ENCODE results near the gene TBRG4. TPM values are rescaled to one million over a fixed set of nuclear protein-coding genes. Genes with fewer than 3 reads are reported as not detected.

TBRG4 gene
- total and polyA plus RNA-seq, 10 donors: 37.9 to 77.1 (median 57.9) TPM

DNA sequence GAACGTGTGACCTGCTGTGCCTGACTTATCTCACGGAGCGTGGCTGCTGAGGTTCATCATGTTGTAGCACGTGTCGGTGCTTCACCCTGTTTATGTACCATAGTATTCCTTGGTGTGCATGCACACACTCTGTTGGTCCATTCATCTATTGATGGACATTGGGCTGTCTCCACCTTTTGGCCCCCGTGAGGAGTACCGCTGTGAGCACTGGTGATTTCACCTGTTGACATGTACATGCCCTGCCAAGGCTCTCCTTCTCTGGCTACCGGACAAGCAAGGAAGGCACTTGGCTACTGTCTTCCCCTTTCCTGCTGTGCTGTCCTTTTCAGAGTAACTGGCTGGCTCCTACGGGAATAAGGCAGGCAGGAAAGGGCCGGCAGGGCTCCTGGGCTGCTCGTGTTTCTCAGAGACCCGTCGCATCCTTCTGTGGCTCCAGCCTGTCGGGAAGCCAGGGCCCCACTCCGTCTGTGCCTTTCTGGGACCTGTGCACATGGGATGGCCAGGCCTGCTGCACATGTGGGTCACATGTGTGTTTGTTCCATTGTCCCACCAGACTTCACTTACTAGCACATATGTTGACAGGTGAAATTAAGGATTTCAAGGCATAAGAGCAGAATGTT is 17.8 kb upstream of the TBRG4 start:
- Histone ChIP-seq H3K27me3 (replicated peaks in 1 of 7) (no peaks in the 10 kb centered on the region), H3K4me3 (no peak overlapping the region), H3K27ac (no peak overlapping the region), H3K4me1 (peaks cover 0 to 3% (median 0%) of the 10 kb centered on the region in 6 donors), H3K9me3 (no peaks in the 10 kb centered on the region), H3K36me3 (no peaks in the 10 kb centered on the region)
- peak; percentile 64 for DNase-seq
- intact Hi-C loops (cut with DNase I; ENCODE audit: low total_unique reads): no loop called here
- TF ChIP-seq POLR2A (IDR thresholded peaks at IDR 0.05) (no peak), POLR2AphosphoS5 (IDR thresholded peaks at IDR 0.05) (no peak), CTCF (IDR thresholded peaks at IDR 0.05 in 8 of 11, conservative IDR thresholded peaks at IDR 0.05 in 3 of 11) (no peak)
- 89 to 92% (median 90%) methylated on average over 15 of the region's 15 CpGs for WGBS, 5 donors

- TF ChIP-seq POLR2A (IDR thresholded peaks at IDR 0.05): no peak
- no peak for TF ChIP-seq CTCF (IDR thresholded peaks at IDR 0.05 in 8 of 11, conservative IDR thresholded peaks at IDR 0.05 in 3 of 11)
- TF ChIP-seq POLR2AphosphoS5 (IDR thresholded peaks at IDR 0.05): no peak
- H3K36me3 ChIP-seq: no peaks in the 10 kb centered on the region
- no peak for DNase-seq
- no peak overlapping the region for H3K27ac ChIP-seq
- intact Hi-C loops (cut with DNase I; ENCODE audit: low total_unique reads): no loop called here
- no peaks in the 10 kb centered on the region for H3K9me3 ChIP-seq
- H3K4me3 ChIP-seq: no peak overlapping the region
- WGBS, 5 donors: 86 to 93% (median 90%) methylated on average over 5 to 6 of the region's 6 CpGs
- no peaks in the 10 kb centered on the region for H3K27me3 ChIP-seq (replicated peaks in 1 of 7)
- H3K4me1 ChIP-seq: peaks cover 4 to 17% (median 9%) of the 10 kb centered on the region in 6 donors
Measured at GRCh38 chr7:45126920-45127319, 15.4 kb upstream of the TBRG4 start.

GRCh38 chr7:45126201-45126600 is 14.7 kb upstream of the TBRG4 start:
- Histone ChIP-seq H3K4me3 (no peak overlapping the region), H3K27me3 (replicated peaks in 1 of 7) (no peaks in the 10 kb centered on the region), H3K27ac (no peak overlapping the region), H3K9me3 (peaks cover 0 to 5% (median 0%) of the 10 kb centered on the region in 8 donors), H3K36me3 (no peaks in the 10 kb centered on the region), H3K4me1 (peaks cover 4 to 17% (median 9%) of the 10 kb centered on the region in 6 donors)
- no peak for TF ChIP-seq CTCF (IDR thresholded peaks at IDR 0.05 in 8 of 11, conservative IDR thresholded peaks at IDR 0.05 in 3 of 11)
- TF ChIP-seq POLR2AphosphoS5 (IDR thresholded peaks at IDR 0.05): no peak
- no peak for TF ChIP-seq POLR2A (IDR thresholded peaks at IDR 0.05)
- intact Hi-C loops (cut with DNase I; ENCODE audit: low total_unique reads): no loop called here
- 75 to 89% (median 81%) methylated on average over 6 of the region's 6 CpGs for WGBS, 5 donors
- peak; percentile 61 for DNase-seq

- H3K4me1 ChIP-seq: peaks cover 4 to 17% (median 9%) of the 10 kb centered on the region in 6 donors
- H3K9me3 ChIP-seq: peaks cover 0 to 5% (median 0%) of the 10 kb centered on the region in 8 donors
- H3K4me3 ChIP-seq: no peak overlapping the region
- 87 to 93% (median 91%) methylated on average over 11 of the region's 11 CpGs for WGBS, 5 donors
- no peak overlapping the region for H3K27ac ChIP-seq
- no peak for TF ChIP-seq CTCF (IDR thresholded peaks at IDR 0.05 in 8 of 11, conservative IDR thresholded peaks at IDR 0.05 in 3 of 11)
- TF ChIP-seq POLR2AphosphoS5 (IDR thresholded peaks at IDR 0.05): no peak
- TF ChIP-seq POLR2A (IDR thresholded peaks at IDR 0.05): no peak
- H3K27me3 ChIP-seq (replicated peaks in 1 of 7): no peaks in the 10 kb centered on the region
- H3K36me3 ChIP-seq: no peaks in the 10 kb centered on the region
- DNase-seq: peak; percentile 56
- intact Hi-C loops (cut with DNase I; ENCODE audit: low total_unique reads): no loop called here
Measured at GRCh38 chr7:45125193-45125904, 13.9 kb upstream of the TBRG4 start.

Measured in spleen (tissue), 11 donors.